Effector memory CD8-positive, alpha-beta T cell (primary cell): ENCODE data around the gene CRTC3.

Experiments used
- ATAC-seq: fragments of 150-1000 bp; cut with Tn5 transposase; replicated peaks from 2 replicates; pipeline ENCODE4 v1.10.0; 2021; ENCODE audit warnings: mild to moderate bottlenecking, moderate library complexity
- DNase-seq, 3 experiments: peaks; one replicate each; pipeline ENCODE4 v3.0.0; 2021
- H3K27ac Mint-ChIP-seq, 2 donors: one replicate each; pipeline ENCODE4 v1.8.0; 2022; ENCODE audit warnings: mild to moderate bottlenecking in 2 of 2, mixed read lengths in 2 of 2, moderate library complexity in 2 of 2
- H3K27me3 Mint-ChIP-seq, 2 donors: one replicate each; pipeline ENCODE4 v1.8.0; 2022; ENCODE audit warnings: mixed read lengths in 2 of 2
- H3K36me3 Mint-ChIP-seq: one replicate; pipeline ENCODE4 v1.8.0; 2022; ENCODE audit warnings: mild to moderate bottlenecking, moderate library complexity, mixed read lengths; ENCODE audit not compliant: insufficient read depth
- H3K4me1 Mint-ChIP-seq, 2 donors: one replicate each; pipeline ENCODE4 v1.8.0; 2022; ENCODE audit warnings: low read depth in 2 of 2, mixed read lengths in 2 of 2
- H3K4me3 Mint-ChIP-seq, 2 donors: one replicate each; pipeline ENCODE4 v1.8.0; 2022; ENCODE audit warnings: mild to moderate bottlenecking in 2 of 2, mixed read lengths in 2 of 2, moderate library complexity in 2 of 2
- H3K9me3 Mint-ChIP-seq, 2 donors: one replicate each; pipeline ENCODE4 v1.8.0; 2022; ENCODE audit warnings: mixed read lengths in 2 of 2

Gene CRTC3

DNA sequence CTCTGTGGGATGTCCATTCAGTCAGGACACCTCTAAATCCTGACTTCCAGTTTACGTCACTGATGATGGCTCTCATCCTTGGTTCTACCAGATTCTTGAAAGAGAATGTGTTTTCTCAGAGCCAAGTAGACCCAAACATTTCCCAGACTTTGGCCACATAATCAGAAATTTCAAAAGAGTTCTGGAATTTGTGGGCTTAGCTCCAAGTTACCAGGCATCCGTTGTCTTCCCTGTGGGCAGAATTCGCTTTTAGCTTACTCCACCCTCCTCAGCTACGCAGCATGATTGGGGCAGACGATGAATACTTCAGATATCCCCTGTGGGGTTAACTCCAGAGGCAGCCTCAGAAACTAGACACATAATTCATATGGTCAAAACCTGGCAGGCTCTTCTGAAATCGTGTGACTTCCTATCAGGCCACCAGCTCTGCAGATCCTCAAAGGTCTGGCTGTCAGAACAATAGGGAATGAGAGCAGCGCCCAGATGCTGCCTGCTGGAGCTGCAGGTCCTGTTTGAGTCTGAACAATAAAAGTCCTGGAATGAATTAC, 30.6 kb downstream of the CRTC3 start:
- Mint-ChIP-seq H3K4me3 (no peak overlapping the region), H3K9me3 (no peaks in the 10 kb centered on the region), H3K4me1 (peaks cover 39 to 53% of the 10 kb centered on the region in 2 donors), H3K36me3 (peaks cover 12% of the 10 kb centered on the region), H3K27me3 (no peaks in the 10 kb centered on the region), H3K27ac (no peak overlapping the region)
- ATAC-seq (no peak), DNase-seq (no peak)

DNA sequence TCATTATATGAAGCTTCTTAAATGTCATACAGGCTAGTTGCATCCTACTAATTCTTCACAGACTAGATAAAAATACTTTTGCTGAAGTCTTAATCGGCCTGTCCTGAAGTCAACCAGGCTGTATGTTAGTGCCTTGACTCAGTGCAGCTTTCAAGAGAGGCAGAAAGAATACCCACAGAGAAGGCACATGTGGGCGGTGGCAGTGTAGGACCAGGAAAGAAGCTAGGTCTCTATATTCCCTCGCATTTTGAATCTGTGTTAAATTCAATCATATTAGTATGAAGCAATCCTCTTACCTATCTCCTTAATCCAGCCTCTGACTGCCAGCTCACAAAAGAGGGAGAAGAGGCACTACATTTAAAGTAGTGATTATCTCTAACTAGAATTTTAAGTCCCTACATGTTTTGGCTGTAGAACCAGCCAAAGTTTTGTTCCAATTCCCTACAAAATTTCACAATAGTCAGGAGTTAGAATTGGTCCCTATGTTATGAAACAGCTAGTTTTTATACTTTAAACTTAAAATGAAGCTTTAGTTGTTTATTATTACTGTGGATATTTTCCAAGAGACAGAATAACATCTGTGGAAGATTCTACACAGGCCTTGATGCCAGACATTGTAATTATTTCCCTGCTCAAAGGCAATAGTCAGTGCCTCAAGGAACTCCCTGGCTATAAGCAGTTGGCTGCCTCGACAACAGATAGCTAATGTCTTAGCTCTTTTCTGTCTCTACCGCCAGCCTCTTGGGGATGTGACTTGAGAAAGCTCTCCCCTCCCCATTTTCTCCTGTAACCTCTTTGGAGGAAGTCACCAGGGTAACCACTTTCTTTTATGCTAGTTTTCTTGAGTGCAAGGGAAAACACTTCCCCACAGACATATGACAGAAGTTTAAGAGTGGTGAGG, 31.9 kb downstream of the CRTC3 start:
- DNase-seq (no peak), ATAC-seq (peak; percentile 42)
- Mint-ChIP-seq H3K4me1 (peaks cover 45 to 59% of the 10 kb centered on the region in 2 donors), H3K9me3 (no peaks in the 10 kb centered on the region), H3K4me3 (no peak overlapping the region), H3K27me3 (no peaks in the 10 kb centered on the region), H3K36me3 (peaks cover 9% of the 10 kb centered on the region), H3K27ac (peak overlapping the region in 1 of 2 donors; percentile 53)

GRCh38 chr15:90562669-90563068, 32.9 kb downstream of the CRTC3 start:
- DNase-seq (no peak), ATAC-seq (no peak)
- Mint-ChIP-seq H3K36me3 (peaks cover 6% of the 10 kb centered on the region), H3K27ac (peak overlapping the region in 1 of 2 donors; percentile 23), H3K27me3 (no peaks in the 10 kb centered on the region), H3K4me1 (peaks cover 39 to 56% of the 10 kb centered on the region in 2 donors), H3K9me3 (no peaks in the 10 kb centered on the region), H3K4me3 (no peak overlapping the region)

DNA sequence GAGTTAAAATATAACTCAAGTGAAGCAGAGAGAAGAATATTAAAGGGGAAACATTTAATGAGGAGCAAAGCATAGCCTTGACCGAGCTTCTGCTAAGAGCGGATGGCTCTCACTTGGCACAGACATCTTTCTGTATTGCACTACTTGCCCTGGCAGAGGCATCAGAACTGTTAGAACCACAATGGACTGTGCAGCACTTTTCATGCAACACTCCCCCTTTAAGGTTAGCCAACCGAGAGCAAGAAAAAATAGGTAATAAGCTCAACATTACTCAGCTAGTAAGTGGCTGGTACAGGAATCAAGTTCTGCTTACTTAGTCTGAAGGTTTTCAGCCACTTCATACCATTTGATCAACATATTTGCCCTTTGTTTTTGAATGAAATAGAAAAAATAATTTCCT, 33.7 kb downstream of the CRTC3 start:
- no peaks in the 10 kb centered on the region for H3K27me3 Mint-ChIP-seq
- ATAC-seq (no peak), DNase-seq (no peak)
- H3K27ac Mint-ChIP-seq = peak overlapping the region in 1 of 2 donors; percentile 63
- H3K9me3 Mint-ChIP-seq = no peaks in the 10 kb centered on the region
- H3K4me1 Mint-ChIP-seq = peaks cover 40 to 54% of the 10 kb centered on the region in 2 donors
- H3K36me3 Mint-ChIP-seq = peaks cover 5% of the 10 kb centered on the region
- H3K4me3 Mint-ChIP-seq = no peak overlapping the region

DNA sequence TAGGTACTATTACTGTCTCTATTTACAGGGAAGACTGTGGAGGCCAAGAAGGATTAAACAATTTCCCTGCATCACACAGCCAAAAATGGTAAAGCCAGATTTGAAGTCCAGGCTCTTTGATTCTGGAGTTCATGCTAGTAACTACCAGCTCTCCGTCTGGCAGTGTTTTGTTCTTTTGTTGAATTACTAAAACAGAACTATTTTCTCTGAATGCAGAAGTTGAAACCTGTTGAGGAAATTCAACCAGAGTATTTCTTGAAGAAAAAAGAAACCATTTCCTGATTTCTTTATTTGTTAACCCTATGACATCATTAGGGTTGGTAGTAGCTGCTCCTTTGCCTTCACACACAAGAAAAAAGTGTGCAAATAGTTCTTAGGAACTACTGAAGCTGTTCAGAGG, 34.3 kb downstream of the CRTC3 start:
- H3K4me1 Mint-ChIP-seq = peaks cover 41 to 56% of the 10 kb centered on the region in 2 donors
- H3K36me3 Mint-ChIP-seq = peaks cover 5% of the 10 kb centered on the region
- peak; percentile 28 for ATAC-seq
- H3K27ac Mint-ChIP-seq = peak overlapping the region; percentile 61 to 63
- peak overlapping the region in 1 of 2 donors; percentile 48 for H3K4me3 Mint-ChIP-seq
- H3K27me3 Mint-ChIP-seq = no peaks in the 10 kb centered on the region
- no peak for DNase-seq
- H3K9me3 Mint-ChIP-seq = no peaks in the 10 kb centered on the region

GRCh38 chr15:90564590-90564989, 34.9 kb downstream of the CRTC3 start:
- ATAC-seq (no peak), DNase-seq (no peak)
- Mint-ChIP-seq H3K36me3 (peaks cover 5% of the 10 kb centered on the region), H3K4me3 (peak overlapping the region; percentile 48 to 55), H3K4me1 (peaks cover 41 to 61% of the 10 kb centered on the region in 2 donors), H3K9me3 (no peaks in the 10 kb centered on the region), H3K27me3 (no peaks in the 10 kb centered on the region), H3K27ac (peak overlapping the region; percentile 42 to 61)

- Mint-ChIP-seq H3K36me3 (peaks cover 8% of the 10 kb centered on the region), H3K27me3 (no peaks in the 10 kb centered on the region), H3K27ac (no peak overlapping the region), H3K4me1 (peaks cover 48 to 69% of the 10 kb centered on the region in 2 donors), H3K9me3 (no peaks in the 10 kb centered on the region), H3K4me3 (peak overlapping the region; percentile 30 to 39)
- ATAC-seq = no peak
- no peak for DNase-seq
Observed at GRCh38 chr15:90565866-90566265, 36.1 kb downstream of the CRTC3 start.

GRCh38 chr15:90570643-90571042, 40.9 kb downstream of the CRTC3 start:
- peak overlapping the region in 1 of 2 donors; percentile 51 for H3K4me3 Mint-ChIP-seq
- no peaks in the 10 kb centered on the region for H3K27me3 Mint-ChIP-seq
- no peak for DNase-seq
- H3K9me3 Mint-ChIP-seq = no peaks in the 10 kb centered on the region
- peaks cover 3% of the 10 kb centered on the region for H3K36me3 Mint-ChIP-seq
- H3K4me1 Mint-ChIP-seq = peaks cover 34 to 66% of the 10 kb centered on the region in 2 donors
- H3K27ac Mint-ChIP-seq = peak overlapping the region; percentile 44 to 59
- no peak for ATAC-seq

- no peaks in the 10 kb centered on the region for H3K27me3 Mint-ChIP-seq
- peaks cover 3% of the 10 kb centered on the region for H3K36me3 Mint-ChIP-seq
- H3K4me3 Mint-ChIP-seq = peak overlapping the region in 1 of 2 donors; percentile 43
- H3K4me1 Mint-ChIP-seq = peaks cover 29 to 66% of the 10 kb centered on the region in 2 donors
- H3K9me3 Mint-ChIP-seq = no peaks in the 10 kb centered on the region
- H3K27ac Mint-ChIP-seq = no peak overlapping the region
- ATAC-seq (no peak), DNase-seq (no peak)
Observed at GRCh38 chr15:90571063-90571541, 41.4 kb downstream of the CRTC3 start.

GRCh38 chr15:90572893-90573292, 43.2 kb downstream of the CRTC3 start:
- Mint-ChIP-seq H3K9me3 (no peaks in the 10 kb centered on the region), H3K4me3 (peak overlapping the region in 1 of 2 donors; percentile 23), H3K27me3 (no peaks in the 10 kb centered on the region), H3K36me3 (peaks cover 5% of the 10 kb centered on the region), H3K27ac (peak overlapping the region in 1 of 2 donors; percentile 32), H3K4me1 (peaks cover 29 to 80% of the 10 kb centered on the region in 2 donors)
- ATAC-seq (no peak), DNase-seq (no peak)

GRCh38 chr15:90576711-90577389, 47.1 kb downstream of the CRTC3 start:
- no peak overlapping the region for H3K4me3 Mint-ChIP-seq
- no peak for ATAC-seq
- peak overlapping the region; percentile 1 to 41 for H3K27ac Mint-ChIP-seq
- H3K9me3 Mint-ChIP-seq = no peaks in the 10 kb centered on the region
- H3K4me1 Mint-ChIP-seq = peaks cover 17 to 52% of the 10 kb centered on the region in 2 donors
- H3K36me3 Mint-ChIP-seq = peaks cover 3% of the 10 kb centered on the region
- no peaks in the 10 kb centered on the region for H3K27me3 Mint-ChIP-seq
- no peak for DNase-seq

- Mint-ChIP-seq H3K4me3 (no peak overlapping the region), H3K27ac (no peak overlapping the region), H3K9me3 (no peaks in the 10 kb centered on the region), H3K27me3 (no peaks in the 10 kb centered on the region), H3K4me1 (peaks cover 17 to 43% of the 10 kb centered on the region in 2 donors), H3K36me3 (peaks cover 6% of the 10 kb centered on the region)
- ATAC-seq = no peak
- DNase-seq = no peak
Observed at GRCh38 chr15:90579213-90579612, 49.5 kb downstream of the CRTC3 start.

- H3K27ac Mint-ChIP-seq = peak overlapping the region; percentile 35 to 41
- peaks cover 14 to 36% of the 10 kb centered on the region in 2 donors for H3K4me1 Mint-ChIP-seq
- DNase-seq = no peak
- H3K36me3 Mint-ChIP-seq = peaks cover 6% of the 10 kb centered on the region
- no peaks in the 10 kb centered on the region for H3K9me3 Mint-ChIP-seq
- no peak overlapping the region for H3K4me3 Mint-ChIP-seq
- ATAC-seq = no peak
- no peaks in the 10 kb centered on the region for H3K27me3 Mint-ChIP-seq
Observed at GRCh38 chr15:90580099-90580498, 50.4 kb downstream of the CRTC3 start.
